H1 (cell line): ENCODE measurements around the gene TMEM132A. TPM values are rescaled to one million over a fixed set of nuclear protein-coding genes. Genes with fewer than 3 reads are reported as not detected.

Experiments used
- CBX5 ChIP-seq: fragments of 300-800, 300-1000 bp; sonication (generic); IDR thresholded peaks from 2 replicates; pipeline ENCODE4 v1.7.1; 2016; ENCODE audit warnings: antibody characterized with exemption, low read length, low read depth
- GTF2F1 ChIP-seq: IDR thresholded peaks from 2 replicates; pipeline ENCODE4 v1.6.1; 2012; ENCODE audit warnings: low read depth, low read length, improper control_type of control experiment, borderline replicate concordance
- SAP30 ChIP-seq: fragments of 300-600 bp; sonication (generic); IDR thresholded peaks from 2 replicates; pipeline ENCODE4 v1.7.1; 2012; ENCODE audit warnings: low read length, moderate library complexity, mild to moderate bottlenecking, inconsistent platforms; ENCODE audit not compliant: insufficient read depth, insufficient replicate concordance
- SIX5 ChIP-seq: IDR thresholded peaks from 2 replicates; pipeline ENCODE4 v1.6.1; 2011; ENCODE audit warnings: mild to moderate bottlenecking, low read depth, low read length
- SRF ChIP-seq: IDR thresholded peaks from 2 replicates; pipeline ENCODE4 v1.6.1; 2011; ENCODE audit warnings: mild to moderate bottlenecking, low read depth, low read length, moderate library complexity
- TAF1 ChIP-seq: IDR thresholded peaks from 2 replicates; pipeline ENCODE4 v1.6.1; 2011; ENCODE audit warnings: mild to moderate bottlenecking, low read depth, low read length
- YY1 ChIP-seq: IDR thresholded peaks from 2 replicates; pipeline ENCODE4 v1.6.1; 2011; ENCODE audit warnings: low read depth, mild to moderate bottlenecking, low read length
- polyA plus RNA-seq, 7 experiments: library from polyadenylated mRNA; depleted of rRNA in 3 of 7; stranded (reverse) in 5 of 7; unstranded in 2 of 7; fragments of >200 nt in 5 of 7; fragments of 200-250 nt in 2 of 7; gene quantifications; 1 replicate in 5 of 7; 2 replicates in 1 of 7; 4 replicates in 1 of 7; pipeline versions ENCODE4 v1.2.1 to v1.2.3, GENCODE V29; 2011 to 2013; ENCODE audit warnings: missing spikeins in 2 of 7, mixed read lengths in 2 of 7
- total RNA-seq: library from RNA; stranded (reverse); fragmentation: NEBNext Ultra II Directional; extraction: Animal tissue kit (Norgen Biotek cat#: 25700); gene quantifications from 2 replicates; pipeline ENCODE4 v1.2.1, GENCODE V29; 2021
- TF ChIP-seq, protein P1 (sequence below): IDR thresholded peaks from 2 replicates; pipeline ENCODE4 v1.6.1; 2011; ENCODE audit warnings: low read length, improper control_type of control experiment
- TF ChIP-seq, protein P2 (sequence below): IDR thresholded peaks from 2 replicates; pipeline ENCODE4 v1.6.1; 2012; ENCODE audit warnings: inconsistent platforms

The TMEM132A gene
- total and polyA plus RNA-seq, 2 of the 8 experiments (the other 6 are each of a cell fraction or from before 2014, with no cell fraction given) = 46.6 to 97.9 TPM

DNA sequence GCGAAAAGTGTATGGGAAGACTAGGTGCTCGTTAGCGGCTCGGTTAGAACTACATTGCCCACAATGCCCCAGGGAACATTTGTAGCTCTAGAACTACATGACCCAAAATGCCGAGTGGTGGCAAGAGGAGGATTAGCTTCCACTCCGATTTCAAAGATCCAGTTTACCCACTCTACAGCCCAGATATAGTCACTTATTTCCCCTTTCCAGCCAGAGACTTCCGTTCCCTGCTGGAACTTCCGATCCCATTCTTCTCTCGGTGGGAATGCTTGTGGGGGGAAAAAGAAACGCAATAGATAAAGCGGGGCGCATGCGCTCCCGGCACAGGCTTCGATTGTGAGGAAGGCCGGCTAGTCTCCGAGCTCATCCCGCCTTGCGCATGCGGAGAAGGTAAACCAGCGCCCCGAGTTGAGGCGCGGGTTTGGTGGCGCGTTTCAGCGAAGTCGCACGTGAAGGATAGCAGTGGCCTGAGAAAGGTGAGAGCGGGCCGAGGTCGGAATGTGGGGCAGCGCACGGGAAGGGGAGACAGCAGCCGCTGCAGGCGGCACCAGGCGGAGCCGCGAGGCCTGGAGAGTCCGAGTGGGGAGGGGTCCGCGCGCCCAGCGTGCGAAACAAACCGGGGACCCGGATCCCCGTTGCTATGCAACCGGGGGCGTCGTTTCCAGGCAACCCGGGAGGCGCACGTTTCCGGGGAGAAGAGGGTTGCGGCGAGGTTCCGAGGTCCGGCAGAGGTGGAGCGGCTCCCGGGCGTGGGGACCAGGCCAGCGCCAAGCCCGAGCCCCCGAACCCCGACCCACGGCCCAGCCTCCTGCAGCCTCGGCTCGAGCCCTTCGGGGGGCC, 10.2 kb upstream of the TMEM132A start, which contains the start of gene TMEM109 (continued):
- TF ChIP-seq, protein P1, sequence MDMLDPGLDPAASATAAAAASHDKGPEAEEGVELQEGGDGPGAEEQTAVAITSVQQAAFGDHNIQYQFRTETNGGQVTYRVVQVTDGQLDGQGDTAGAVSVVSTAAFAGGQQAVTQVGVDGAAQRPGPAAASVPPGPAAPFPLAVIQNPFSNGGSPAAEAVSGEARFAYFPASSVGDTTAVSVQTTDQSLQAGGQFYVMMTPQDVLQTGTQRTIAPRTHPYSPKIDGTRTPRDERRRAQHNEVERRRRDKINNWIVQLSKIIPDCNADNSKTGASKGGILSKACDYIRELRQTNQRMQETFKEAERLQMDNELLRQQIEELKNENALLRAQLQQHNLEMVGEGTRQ = peak; percentile 21; the same call in 1 of the 2 replicates
- TF ChIP-seq YY1 (no peak), GTF2F1 (no peak), SAP30 (no peak), SRF (no peak), TAF1 (peak; percentile 60), CBX5 (no peak), SIX5 (peak; percentile 94)
- TF ChIP-seq, protein P2, sequence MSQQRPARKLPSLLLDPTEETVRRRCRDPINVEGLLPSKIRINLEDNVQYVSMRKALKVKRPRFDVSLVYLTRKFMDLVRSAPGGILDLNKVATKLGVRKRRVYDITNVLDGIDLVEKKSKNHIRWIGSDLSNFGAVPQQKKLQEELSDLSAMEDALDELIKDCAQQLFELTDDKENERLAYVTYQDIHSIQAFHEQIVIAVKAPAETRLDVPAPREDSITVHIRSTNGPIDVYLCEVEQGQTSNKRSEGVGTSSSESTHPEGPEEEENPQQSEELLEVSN = peak; percentile 98
